Measurements from ENCODE around the gene DCTD. TPM values are rescaled to one million over a fixed set of nuclear protein-coding genes. Genes with fewer than 3 reads are reported as not detected.

Gene DCTD
- total and polyA plus RNA-seq, 4 donors, result 36.9 to 52.9 (median 44.7) TPM

DNA sequence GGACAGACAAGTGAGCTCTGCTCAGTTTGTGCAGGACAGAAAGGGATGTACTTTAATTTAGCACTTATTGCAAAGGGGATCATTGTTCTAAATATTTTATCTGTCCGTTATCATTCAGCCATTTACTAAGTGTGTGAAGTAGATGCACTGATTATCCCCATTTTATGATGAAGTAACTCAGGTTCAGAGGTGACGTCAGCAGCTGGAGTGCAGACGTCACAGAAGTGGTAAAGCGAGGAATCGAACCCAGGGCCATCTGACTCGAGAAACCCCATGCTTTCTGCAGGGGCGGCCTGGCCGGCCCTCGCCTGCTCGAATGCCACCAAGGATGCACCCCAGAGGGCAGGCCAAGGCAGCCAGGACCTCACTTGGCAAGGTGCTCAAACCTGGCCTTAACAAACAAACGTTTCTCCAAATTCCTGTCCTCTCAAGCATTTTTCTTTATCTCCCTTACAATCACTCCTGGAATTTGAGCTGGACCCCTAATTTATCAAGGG, 75.0 kb downstream of the DCTD start:
- Histone ChIP-seq H3K27me3 (ENCODE audit: control insufficient read depth in 4 of 4, insufficient read depth in 4 of 4, low read length in 3 of 4) (no peaks in the 10 kb centered on the region), H3K36me3 (ENCODE audit: control insufficient read depth in 4 of 4, insufficient read depth in 3 of 4, low read depth in 1 of 4, low read length in 3 of 4) (no peaks in the 10 kb centered on the region), H3K4me3 (ENCODE audit: low read depth in 1 of 3, low read length in 3 of 3) (no peak overlapping the region), H3K4me1 (ENCODE audit: control insufficient read depth in 4 of 4, insufficient read depth in 4 of 4, low read length in 3 of 4) (no peaks in the 10 kb centered on the region), H3K9ac (ENCODE audit: low read depth in 1 of 2, low read length in 2 of 2) (no peak overlapping the region), H3K27ac (ENCODE audit: low read depth in 1 of 2, low read length in 2 of 2) (no peak overlapping the region), H3K9me3 (ENCODE audit: control insufficient read depth in 4 of 4, low read length in 3 of 4) (no peaks in the 10 kb centered on the region)
- 86% methylated on average over 11 of the region's 11 CpGs for WGBS
- TF ChIP-seq ZBTB33 (IDR thresholded peaks at IDR 0.05) (no peak), ATF3 (IDR thresholded peaks at IDR 0.05) (no peak), FOXA1 (IDR thresholded peaks at IDR 0.05) (no peak), FOXA2 (IDR thresholded peaks at IDR 0.05) (no peak), YY1 (IDR thresholded peaks at IDR 0.05) (no peak), TAF1 (conservative IDR thresholded peaks at IDR 0.05) (no peak), GABPA (IDR thresholded peaks at IDR 0.05 in 1 of 2, conservative IDR thresholded peaks at IDR 0.05 in 1 of 2) (no peak)
- no peak for DNase-seq (ENCODE audit: low spot score)

DNA sequence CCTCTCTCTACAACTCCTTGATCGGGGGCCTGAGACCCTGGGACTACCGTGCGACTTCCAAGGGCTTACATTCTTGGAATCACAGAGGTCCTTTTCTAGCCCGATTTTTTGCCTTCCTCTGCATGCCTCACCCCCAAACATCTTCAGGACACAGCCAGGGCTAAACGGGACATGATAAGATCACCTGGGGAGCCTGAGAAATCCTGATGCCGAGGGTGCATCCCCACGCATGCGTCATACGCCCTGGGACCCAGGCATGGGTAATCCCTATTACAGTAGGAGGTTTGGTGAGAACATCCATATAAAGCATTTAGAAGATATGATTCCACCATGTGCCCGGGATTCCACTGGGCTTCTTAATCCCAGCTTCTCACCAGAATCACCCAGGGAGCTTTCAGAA, 77.1 kb downstream of the DCTD start:
- no peak for TF ChIP-seq YY1 (IDR thresholded peaks at IDR 0.05)
- TF ChIP-seq TAF1 (conservative IDR thresholded peaks at IDR 0.05), result no peak
- H3K9ac ChIP-seq (ENCODE audit: low read depth in 1 of 2, low read length in 2 of 2), result no peak overlapping the region
- H3K27me3 ChIP-seq (ENCODE audit: control insufficient read depth in 4 of 4, insufficient read depth in 4 of 4, low read length in 3 of 4), result no peaks in the 10 kb centered on the region

More for the DNA sequence above, 77.1 kb downstream of the DCTD start:
- Histone ChIP-seq H3K27ac (ENCODE audit: low read depth in 1 of 2, low read length in 2 of 2) (no peak overlapping the region), H3K4me3 (ENCODE audit: low read depth in 1 of 3, low read length in 3 of 3) (no peak overlapping the region), H3K4me1 (ENCODE audit: control insufficient read depth in 4 of 4, insufficient read depth in 4 of 4, low read length in 3 of 4) (no peaks in the 10 kb centered on the region), H3K9me3 (ENCODE audit: control insufficient read depth in 4 of 4, low read length in 3 of 4) (no peaks in the 10 kb centered on the region), H3K36me3 (ENCODE audit: control insufficient read depth in 4 of 4, insufficient read depth in 3 of 4, low read depth in 1 of 4, low read length in 3 of 4) (no peaks in the 10 kb centered on the region)
- DNase-seq (ENCODE audit: low spot score), result no peak
- WGBS, result 91% methylated on average over 10 of the region's 10 CpGs

Other genes with a start within 250 kb of the DCTD start
- 10 to 100 TPM; 10.5 to 60.1 TPM for gene WWC2, start 181.9 kb upstream of the DCTD start, total RNA-seq
- 10 to 100 TPM in 1 of 2 donors, 1 to 10 TPM in 1; 8.6 to 16.1 TPM for gene WWC2, start 181.9 kb upstream of the DCTD start, polyA plus RNA-seq

All from liver (tissue), 9 donors.